ENCODE measurements around the gene PGC. TPM values are rescaled to one million over a fixed set of nuclear protein-coding genes. Genes with fewer than 3 reads are reported as not detected.

PGC gene
- total RNA-seq, 4 donors from 2014 or later: not detected

- TF ChIP-seq, protein P1, sequence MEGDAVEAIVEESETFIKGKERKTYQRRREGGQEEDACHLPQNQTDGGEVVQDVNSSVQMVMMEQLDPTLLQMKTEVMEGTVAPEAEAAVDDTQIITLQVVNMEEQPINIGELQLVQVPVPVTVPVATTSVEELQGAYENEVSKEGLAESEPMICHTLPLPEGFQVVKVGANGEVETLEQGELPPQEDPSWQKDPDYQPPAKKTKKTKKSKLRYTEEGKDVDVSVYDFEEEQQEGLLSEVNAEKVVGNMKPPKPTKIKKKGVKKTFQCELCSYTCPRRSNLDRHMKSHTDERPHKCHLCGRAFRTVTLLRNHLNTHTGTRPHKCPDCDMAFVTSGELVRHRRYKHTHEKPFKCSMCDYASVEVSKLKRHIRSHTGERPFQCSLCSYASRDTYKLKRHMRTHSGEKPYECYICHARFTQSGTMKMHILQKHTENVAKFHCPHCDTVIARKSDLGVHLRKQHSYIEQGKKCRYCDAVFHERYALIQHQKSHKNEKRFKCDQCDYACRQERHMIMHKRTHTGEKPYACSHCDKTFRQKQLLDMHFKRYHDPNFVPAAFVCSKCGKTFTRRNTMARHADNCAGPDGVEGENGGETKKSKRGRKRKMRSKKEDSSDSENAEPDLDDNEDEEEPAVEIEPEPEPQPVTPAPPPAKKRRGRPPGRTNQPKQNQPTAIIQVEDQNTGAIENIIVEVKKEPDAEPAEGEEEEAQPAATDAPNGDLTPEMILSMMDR (IDR thresholded peaks at IDR 0.05; ENCODE audit: low read depth): no peak
Observed at GRCh38 chr6:41735427-41736185, 11.6 kb downstream of the PGC start, which contains the start of gene TFEB. TSS of gene TFEB (minus strand) at chr6:41735608. CDS start at chr6:41691213, 44,395 bp downstream.

DNA sequence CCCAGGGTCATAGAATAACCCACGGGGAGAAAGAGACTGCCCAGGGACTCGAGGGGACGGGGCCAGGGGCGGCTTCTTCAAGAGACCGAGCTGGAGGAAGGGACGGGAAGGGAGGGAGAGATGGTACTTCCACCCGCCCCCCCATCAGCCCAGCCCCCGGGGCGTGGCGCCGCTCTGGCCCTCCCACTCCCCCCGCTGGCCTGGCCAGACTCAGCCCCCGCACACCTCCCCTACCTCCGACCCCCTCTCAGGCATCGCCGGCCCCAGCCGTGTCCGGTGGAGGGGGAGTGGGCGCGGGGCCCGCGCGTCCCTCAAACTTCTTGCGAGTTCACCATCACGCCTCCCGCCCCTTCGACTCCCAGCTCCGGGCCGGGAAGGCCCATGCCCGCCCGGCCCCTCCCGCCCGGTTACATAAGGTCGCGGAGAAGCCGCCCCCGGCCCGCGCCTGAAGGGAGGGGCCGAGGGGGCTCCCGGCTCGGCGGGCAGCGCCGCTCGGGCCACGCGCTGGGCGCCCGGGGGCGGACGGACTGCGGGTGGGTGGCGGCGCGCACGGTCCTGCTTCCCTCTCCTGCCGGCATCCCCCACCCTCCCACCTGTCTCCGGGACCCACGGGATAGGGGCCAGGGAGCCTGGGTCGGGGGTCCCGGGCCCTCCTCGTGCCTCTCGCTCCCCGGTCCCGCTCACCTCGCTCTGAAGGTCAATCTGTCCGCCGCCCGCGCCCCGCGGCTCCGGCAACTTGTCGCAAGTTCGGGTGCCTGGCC lies 12.4 kb downstream of the PGC start:
- TF ChIP-seq, protein P1 (IDR thresholded peaks at IDR 0.05; ENCODE audit: low read depth): no peak

DNA sequence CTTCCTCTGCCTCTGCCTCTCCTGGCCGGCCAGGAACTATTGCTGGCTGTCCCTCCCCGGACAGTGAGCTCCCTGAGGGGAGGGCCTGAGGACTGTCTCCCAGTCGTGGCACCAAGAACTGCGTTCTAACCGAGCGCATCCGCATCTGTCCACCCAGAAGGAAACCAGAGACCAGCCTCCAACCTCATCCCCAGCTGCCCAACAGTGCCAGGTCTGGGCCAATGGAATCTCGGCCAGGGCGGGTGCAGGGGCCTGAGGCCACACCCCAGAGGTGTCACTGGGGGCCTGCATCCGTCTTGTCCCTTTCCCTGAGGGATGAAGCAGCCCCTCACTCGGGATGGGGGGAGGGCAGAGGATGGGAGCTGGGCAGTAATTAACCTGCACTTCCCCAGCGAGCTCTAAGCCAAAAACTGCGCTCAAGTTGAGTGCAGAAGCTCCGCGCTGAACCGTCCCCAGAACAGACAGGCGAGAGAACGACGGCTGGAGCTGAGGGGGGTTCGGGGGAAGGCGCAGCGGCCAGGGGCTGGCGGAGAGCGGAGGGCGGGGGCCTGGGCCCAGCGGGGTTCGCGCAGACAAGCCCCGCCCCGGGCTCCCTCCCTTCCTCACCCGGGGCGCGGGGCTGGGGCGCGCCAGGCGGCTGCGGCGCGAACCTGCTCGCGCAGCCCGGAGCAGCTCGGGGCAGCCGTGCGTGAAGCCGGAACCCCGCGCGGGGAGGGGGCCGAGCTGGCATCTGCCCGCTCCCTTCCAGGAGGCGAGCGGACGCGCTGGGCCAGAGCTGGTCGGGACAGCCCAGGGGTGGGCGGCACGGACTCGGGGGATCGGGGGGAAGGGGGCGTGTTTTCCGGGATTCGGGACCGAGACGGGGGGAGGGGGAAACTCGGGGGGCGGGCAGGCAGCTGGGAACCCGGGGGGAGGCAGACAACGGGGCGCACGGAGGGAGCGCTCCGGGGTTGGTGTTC lies 13.2 kb downstream of the PGC start:
- TF ChIP-seq, protein P1 (IDR thresholded peaks at IDR 0.05; ENCODE audit: low read depth): no peak

- TF ChIP-seq, protein P1 (IDR thresholded peaks at IDR 0.05; ENCODE audit: low read depth): no peak
Observed at GRCh38 chr6:41733360-41733706, 13.9 kb downstream of the PGC start.

GRCh38 chr6:41732591-41733359 lies 14.4 kb downstream of the PGC start:
- TF ChIP-seq, protein P1 (IDR thresholded peaks at IDR 0.05; ENCODE audit: low read depth): no peak

DNA sequence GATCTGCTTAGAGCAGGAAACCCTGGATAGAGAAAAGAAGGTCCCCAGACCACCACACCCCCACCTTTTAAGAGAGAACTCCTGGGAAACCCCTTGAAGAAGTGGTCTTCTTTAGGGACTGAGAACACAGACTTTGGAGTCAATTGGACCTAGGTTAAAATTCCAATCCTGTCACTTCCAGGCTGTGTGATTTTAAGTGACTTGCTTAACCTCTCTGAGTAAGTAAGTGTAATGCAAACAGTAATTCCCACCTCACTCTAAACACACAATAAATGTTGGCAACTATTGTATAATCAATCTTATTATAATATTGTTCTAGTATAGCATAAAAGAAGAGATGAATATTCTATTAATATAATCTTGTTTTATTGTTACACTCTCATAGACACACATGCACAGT lies 15.0 kb downstream of the PGC start:
- TF ChIP-seq, protein P1 (IDR thresholded peaks at IDR 0.05; ENCODE audit: low read depth): no peak
